ENCODE measurements around the gene ABCD3.
"Not testable (repeated sequence)": the region's sequence is repeated elsewhere in the genome, so short reads cannot be mapped to it uniquely, and the experiment has no call there.

ABCD3 gene

DNA sequence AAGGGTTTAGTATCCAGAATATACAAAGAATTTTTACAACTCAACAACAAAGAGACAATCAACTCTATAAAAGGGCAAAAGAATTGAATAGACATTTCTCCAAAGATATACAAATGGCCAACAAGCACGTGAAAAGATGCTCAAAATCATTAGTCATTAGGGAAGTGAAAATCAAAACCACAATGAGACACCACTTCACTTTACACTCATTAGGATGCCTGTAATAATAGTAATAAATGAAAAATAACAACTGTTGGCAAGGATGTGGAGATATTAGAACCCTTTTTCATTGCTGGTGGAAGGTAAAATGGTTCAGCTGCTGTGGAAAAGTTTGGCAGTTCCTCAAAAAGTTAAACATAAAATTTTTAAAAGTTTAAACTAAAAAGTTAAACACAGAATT lies 7.0 kb upstream of the ABCD3 start:
- FAIRE-seq, result peak; percentile 48
- no peak for DNase-seq (ENCODE audit: insufficient read length, low spot score)

DNA sequence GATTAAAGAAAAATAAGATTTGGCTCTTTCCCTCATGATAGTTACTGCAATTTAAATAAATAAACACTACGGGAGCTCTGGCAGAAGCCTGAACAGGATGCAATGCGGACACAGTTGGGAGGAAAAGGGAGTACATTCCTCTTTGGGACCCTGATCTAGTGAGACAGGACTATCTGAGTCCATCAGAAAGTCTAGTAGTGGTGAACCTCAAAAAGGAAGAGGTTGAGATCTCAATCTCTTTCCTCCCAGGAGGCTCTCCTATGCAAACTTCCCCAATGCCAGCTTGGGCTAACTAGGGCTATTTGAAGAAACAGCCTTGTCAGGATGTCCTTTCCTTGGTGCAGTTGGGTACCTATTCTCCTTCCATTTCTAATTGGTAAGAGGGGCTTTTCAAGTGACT lies 4.9 kb upstream of the ABCD3 start:
- FAIRE-seq, result no peak

DNA sequence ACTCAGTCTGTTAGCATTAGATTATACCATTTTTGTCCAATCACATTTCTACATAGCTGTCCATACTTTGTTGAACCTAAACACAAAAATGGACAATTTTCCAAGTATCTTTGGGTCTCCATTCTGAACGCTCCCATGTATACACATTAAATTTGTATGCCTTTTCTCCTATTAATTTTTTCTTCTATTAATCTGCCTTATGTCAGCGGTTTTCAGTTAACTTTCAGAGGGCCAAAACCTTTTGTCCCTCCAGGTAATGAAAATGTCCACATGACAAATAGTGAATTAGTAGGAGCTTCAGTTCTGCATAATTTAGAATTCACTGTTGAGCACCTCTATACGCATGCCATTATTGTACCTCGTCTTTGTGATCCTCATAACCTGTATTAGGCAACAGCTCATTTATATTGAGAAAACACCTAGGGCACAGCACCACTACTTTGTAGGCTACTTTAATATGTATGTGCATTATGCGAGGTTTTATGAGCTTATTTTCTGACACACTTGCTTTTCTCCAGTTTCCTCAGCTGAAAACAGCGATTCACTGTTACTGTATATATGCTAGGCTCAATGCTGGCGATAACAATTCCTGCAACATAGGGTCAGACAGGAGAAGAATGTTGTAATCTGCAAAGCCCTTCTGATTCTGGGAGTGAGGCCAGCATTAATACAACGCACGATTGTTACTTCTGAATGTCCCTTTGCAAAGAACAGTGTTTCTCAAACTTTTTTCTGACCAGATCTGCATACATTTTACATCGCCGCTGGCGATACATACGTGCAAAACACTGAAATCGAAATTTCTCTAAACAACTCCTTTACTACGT lies 1.1 kb upstream of the ABCD3 start:
- FAIRE-seq (no peak), DNase-seq (ENCODE audit: insufficient read length, low spot score) (no peak)

More for the DNA sequence above, 4.9 kb upstream of the ABCD3 start:
- no peak for DNase-seq (ENCODE audit: insufficient read length, low spot score)

DNA sequence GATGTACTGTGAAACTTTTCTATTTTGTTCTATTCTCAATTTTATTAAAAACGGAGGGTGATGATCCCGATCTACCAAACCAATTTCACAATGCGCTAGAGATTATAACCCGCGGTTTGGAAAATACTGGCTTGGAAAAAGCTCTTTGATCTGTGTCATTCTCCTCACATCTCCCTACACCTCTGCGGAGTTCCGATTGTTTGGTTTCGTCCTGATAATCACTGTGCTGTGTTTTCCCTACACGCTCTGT lies 536 bp upstream of the ABCD3 start:
- no peak for FAIRE-seq
- DNase-seq (ENCODE audit: insufficient read length, low spot score), result no peak

DNA sequence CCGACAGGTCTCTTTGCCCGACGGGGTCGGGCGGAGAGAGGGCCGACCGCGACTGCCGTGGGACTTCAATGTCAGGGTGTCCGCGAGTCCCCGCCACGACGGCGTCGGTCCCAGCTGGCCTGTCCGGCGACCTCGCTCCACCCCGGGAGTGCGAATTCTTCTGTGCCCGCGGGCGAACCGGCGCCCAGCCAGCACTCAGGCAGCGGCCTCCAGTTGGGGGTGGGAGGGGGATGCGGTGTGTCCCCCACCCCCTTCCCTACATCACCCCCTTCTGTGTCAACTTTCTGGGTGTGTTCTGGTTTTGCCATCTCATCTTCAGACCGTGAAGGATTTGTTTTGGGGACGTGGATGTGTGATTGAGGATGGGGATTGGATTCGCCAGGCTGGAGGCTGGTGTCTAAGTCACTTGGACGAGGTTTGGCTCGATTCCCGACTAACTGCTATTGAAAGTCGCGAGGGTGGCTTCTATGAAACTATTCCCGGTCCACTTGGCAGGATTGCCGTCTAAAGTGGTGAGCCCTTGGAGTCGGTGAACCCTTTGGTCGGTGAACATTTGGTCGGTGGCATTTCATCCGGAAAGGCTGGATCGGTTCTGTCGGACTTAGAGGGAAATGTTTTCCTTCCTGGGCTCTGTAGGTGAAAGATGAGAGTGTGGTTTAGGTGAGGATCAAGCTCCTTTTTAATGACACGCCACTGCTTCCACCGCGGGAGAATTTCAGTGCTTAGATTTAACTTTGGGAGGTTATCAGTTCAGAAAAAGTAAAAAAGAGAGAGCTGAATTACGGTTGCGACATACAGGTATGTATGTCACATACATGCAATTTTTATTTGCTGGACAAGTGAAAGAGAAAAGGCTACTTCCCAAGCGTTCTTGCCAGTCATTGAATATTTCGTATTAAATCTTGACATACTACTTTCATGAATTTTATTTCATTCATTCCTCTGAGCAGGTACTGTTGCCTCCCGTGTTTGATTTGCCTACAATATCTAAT lies 771 bp downstream of the ABCD3 start:
- DNase-seq (ENCODE audit: insufficient read length, low spot score), result no peak
- FAIRE-seq, result peak; percentile 82

DNA sequence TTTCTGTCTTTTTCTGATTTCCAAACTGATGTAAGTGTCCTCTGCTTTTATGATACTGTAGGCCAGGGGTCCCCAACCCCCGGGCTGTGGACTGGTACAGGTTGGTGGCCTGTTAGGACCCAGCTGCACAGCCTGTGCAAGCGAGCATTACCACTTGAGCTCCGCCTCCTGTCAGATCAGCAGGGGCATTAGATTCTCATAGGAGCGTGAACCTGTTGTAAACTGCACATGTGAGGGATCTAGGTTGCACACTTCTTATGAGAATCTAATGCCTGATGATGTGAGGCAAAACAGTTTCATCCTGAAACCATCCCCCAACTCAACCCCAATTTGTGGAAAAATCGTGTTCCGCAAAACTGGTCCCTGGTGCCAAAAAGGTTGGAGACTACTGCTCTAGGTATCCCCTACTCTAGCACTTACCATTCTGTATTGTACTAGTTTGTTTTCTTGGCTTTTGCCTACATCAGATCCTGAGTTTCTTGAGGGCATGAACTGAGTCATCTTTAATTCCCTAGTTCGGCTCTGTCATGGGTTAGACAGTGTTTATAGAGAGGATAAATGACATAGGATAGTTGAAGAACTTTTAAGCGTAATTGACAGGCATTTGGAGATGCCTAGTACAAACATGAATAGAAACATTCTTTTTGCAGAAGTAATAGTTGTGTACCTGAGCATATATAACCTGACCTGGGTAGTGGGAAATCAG lies 4.1 kb downstream of the ABCD3 start:
- DNase-seq (ENCODE audit: insufficient read length, low spot score) (no peak), FAIRE-seq (no peak)

DNA sequence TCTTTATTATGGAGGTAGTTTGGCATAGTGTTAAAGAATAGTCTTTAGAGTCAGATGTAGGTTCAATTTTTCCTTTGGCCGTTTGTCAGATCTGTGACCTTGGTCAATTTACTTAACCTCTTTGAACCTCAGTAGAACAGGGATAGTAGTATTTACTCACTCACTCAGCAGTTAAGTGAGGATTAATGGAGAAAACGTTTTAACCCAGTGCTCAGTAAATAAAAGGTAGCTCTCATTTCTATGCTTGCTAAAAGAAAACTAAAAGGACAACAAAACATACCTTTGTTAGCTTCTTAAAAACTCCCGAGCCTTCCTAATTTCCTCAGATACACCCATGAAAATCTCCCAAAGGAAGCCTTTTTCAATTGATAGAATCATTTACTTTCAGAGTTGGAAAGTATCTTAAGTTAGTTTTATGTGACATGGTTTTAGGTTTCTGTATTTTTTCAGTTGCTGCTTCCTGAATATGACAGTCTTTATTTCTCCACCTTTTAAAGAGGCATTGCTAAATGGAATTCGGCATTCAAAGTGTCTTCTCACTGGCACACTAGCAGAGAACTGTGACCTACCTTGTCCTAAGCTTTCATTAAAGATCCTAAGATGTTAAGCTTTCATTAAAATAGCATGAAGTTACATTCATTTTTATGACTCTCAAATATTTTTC lies 7.8 kb downstream of the ABCD3 start:
- no peak for DNase-seq (ENCODE audit: insufficient read length, low spot score)
- peak; percentile 8 for FAIRE-seq

DNA sequence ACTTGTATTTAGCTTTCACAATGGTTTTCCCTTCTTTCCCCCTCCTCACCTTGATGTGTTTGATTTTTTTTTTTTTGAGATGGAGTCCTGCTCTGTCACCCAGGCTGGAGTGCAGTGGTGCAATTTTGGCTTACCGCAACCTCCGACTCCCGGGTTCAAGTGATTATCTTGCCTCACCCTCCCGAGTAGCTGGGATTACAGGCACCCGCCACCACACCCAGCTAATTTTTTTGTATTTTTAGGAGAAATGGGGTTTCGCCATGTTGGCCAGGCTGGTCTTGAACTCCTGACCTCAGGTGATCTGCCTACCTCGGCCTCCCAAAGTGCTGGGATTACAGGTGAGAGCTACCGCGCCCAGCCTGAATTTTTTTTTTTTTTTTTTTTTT lies 8.3 kb downstream of the ABCD3 start:
- not testable (repeated sequence) for FAIRE-seq; DNase-seq (ENCODE audit: insufficient read length, low spot score)

DNA sequence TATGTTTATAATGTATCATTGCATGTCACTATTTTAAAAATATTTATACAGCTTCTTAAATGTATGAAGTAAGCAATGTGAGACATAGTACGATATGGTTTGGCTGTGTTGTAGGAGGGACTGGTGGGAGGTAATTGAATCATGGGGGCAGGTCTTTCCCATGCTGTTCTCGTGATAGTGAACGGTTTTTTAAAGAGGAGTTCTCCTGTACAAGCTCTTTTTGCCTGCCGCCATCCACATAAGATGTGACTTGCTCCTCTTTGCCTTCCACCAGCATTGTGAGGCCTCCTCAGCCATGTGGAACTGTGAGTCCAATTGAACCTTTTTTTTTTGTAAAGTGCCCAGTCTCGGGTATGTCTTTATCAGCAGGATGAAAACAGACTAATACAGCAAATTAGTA lies 10.3 kb downstream of the ABCD3 start:
- no peak for DNase-seq (ENCODE audit: insufficient read length, low spot score)
- FAIRE-seq, result no peak

DNA sequence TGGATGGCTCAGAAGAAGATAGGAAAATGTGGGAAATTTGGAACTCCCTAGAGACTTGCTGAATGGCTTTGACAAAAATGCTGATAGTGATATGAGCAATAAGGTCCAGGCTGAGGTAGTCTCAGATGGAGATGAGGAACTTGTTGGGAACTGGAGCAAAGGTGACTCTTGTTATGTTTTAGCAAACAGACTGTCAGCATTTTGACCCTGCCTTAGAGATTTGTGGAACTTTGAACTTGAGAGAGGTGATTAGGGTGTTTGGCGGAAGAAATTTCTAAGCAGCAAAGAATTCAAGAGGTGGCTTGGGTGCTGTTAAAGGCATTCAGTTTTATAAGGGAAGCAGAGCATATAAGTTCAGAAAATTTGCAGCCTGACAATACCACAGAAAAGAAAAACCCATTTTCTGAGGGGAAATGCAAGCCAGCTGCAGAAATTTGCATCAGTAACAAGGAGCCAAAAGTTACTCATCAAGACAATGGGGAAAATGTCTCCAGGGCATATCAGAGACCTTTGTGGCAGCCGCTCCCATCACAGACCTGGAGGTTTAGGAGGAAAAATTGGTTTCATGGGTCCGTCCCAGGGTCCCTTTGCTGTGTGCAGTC lies 10.8 kb downstream of the ABCD3 start:
- DNase-seq (ENCODE audit: insufficient read length, low spot score); FAIRE-seq: not testable (repeated sequence)

DNA sequence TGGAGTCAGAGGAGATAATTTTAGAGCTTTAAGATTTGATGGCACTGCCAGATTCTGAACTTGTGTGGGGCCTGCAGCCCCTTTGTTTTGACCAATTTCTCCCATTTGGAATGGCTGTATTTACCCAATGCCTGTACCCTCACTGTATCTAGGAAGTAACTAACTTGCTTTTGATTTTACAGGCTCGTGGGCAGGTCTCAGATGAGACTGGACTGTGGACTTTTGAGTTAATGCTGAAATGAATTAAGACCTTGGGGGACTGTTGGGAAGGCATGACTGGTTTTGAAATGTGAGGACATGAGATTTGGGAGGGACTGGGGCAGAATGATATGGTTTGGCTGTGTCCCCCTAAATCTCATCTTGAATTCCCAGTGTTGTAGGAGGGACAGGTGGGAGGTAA lies 11.9 kb downstream of the ABCD3 start:
- not testable (repeated sequence) for DNase-seq (ENCODE audit: insufficient read length, low spot score); FAIRE-seq

DNA sequence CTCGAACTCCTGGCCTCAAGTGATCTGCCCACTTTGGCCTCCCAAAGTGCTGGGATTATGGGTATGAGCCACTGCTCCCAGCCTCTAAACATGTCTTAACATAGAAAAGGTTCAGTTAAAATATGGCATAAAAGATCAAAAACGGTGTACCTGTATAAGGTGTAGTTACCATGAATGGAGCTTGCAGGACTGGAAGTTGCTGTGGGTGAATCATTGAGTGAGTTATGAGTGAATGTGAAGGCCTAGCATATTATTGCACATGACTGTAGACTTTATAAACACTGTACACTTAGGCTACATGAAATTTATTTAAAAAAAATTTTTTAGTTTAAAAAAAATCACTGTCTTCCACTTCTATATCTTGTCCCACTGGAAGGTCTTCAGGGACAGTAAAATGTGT lies 15.7 kb downstream of the ABCD3 start:
- DNase-seq (ENCODE audit: insufficient read length, low spot score) (no peak), FAIRE-seq (no peak)

DNA sequence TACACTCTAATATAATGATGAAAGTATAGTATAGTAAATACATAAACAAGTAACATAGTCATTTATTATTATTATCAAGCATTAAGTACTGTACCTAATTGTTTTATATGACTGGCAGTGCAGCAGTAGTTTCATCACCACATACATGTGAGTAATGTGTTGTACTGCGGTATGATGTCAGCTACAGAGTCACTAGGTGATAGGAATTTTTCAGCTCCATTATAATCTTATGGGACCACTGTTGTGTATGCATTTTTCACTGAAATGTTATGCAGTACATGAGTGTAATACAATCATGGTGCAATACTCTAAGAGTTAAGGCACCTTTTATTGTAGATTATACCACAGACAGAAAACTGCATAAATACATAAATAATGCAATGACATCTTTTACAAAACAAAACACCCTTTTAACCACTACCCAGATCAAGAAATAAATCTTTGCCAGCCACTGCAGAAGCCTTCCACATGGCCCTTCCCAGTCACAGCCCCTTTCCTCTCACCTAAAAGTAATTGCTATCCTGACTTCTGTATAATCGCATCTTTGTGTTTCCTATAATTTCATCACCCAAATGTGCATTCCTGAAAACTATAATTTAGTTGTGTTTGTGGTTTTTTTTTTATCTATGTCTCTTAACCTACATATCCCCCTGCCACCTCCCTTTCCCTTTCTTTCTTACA lies 16.3 kb downstream of the ABCD3 start:
- DNase-seq (ENCODE audit: insufficient read length, low spot score) (no peak), FAIRE-seq (no peak)

DNA sequence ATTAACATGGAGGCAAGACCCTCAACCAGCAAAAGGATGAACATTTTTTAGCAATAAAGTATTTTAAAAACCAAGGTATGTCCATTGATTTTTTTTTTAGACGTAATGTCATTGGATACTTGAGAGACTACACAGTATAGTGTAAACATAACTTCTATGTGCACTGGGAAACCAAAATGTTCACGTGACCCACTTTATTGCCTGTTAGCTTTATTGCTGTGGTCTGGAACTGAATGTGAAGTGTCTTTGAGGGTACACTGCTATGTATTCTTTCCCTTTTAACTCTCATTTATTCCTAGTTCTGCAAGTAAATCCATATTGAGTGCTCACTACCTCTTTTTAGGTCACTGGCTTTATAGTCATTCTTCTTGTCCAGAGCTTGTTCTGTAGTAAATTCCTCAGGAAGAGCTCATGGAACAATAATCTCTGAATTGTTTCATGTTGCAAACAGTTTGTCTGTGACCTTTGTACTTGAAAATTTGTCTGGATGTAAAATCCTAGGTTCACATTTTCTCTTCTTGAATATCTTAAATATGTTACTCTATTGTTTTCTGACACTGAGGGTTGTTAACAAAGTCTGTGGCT lies 20.6 kb downstream of the ABCD3 start:
- no peak for FAIRE-seq
- no peak for DNase-seq (ENCODE audit: insufficient read length, low spot score)

DNA sequence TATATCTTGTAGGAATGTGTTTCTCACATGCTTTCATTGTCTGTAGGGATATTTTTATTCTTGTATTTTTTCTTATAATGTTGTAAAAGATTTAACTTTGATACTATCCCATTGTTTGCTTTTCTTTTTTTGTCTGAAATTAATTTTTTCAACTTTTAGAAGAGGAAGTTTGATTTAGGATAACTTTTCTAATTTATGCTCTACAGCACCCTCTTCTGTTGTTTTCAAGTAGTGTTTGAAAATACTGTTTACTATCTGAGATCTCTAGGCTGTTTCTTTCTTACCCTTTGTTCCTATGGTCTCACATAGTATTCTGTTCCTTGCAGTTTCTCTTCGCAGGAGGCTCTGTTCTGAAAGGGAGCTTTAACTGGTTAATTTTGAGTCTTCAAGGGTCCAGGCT lies 21.9 kb downstream of the ABCD3 start:
- no peak for FAIRE-seq
- DNase-seq (ENCODE audit: insufficient read length, low spot score), result no peak

DNA sequence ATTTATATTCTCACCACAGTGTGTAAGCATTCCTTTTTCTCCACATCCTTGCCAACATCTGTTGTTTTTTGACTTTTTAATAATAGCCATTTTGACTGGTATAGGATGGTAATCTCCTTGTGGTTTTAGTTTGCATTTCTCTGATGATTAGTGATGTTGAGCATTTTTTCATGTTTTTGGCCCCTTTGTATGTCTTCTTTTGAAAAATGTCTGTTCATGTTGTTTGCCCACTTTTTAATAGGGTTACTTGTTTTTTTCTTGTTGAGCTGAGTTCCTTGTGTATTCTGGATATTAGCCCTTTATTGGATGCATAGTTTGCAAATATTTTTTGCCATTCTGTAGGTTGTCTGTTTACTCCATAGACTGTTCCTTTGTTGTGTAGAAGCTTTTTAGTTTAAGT lies 24.9 kb downstream of the ABCD3 start:
- DNase-seq (ENCODE audit: insufficient read length, low spot score); FAIRE-seq: not testable (repeated sequence)

DNA sequence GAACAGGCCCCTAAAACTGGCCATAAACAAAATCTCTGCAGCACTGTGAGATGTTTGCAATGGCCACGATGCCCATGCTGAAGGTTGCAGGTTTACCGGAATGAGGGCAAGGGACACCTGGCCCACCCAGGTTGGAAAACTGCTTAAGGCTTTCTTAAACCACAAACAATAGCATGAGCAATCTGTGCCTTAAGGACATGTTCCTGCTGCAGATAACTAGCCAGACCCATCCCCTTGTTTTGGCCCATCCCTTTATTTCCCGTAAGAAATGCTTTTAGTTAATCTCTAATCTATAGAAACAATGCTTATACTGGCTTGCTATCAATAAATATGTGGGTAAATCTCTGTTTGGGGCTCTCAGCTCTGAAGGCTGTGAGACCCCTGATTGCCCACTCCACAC lies 26.6 kb downstream of the ABCD3 start:
- not testable (repeated sequence) for FAIRE-seq; DNase-seq (ENCODE audit: insufficient read length, low spot score)

DNA sequence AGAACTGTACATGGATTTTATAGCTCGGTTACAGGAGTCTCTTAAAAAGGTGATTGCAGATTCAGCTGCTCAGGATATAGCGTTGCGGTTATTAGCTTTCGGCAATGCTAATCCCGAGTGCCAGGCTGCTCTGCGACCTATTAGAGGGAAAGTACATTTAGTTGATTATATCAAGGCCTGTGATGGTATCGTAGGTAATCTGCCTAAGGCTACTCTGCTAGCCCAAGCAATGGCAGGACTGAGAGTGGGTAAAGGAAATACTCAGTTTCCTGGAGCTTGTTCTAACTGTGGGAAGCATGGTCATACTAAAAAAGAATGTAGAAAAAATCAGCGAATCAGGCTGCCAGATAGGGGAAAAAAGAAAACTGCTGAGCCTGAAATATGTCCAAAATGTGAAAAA lies 27.5 kb downstream of the ABCD3 start:
- not testable (repeated sequence) for FAIRE-seq; DNase-seq (ENCODE audit: insufficient read length, low spot score)

DNA sequence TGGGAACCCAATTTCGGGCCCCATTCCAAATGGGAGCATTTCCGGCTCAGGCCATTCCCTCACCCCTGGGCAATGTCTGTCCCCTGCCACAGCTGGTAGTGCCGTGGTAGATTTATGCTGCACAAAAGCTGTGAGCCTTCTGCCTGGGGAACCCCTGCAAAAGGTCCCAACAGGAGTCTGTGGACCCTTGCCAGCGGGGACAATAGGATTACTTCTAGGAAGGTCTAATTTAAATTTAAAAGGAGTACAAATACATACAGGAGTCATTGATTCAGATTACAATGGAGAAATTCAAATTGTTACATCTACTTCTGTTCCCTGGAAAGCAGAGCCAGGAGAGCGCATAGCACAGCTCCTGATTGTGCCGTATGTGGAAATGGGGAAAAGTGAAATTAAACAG lies 28.0 kb downstream of the ABCD3 start:
- not testable (repeated sequence) for FAIRE-seq; DNase-seq (ENCODE audit: insufficient read length, low spot score)

Measured in GM19239 (cell line).